ENCODE data around the gene LYPD6B.

- no peak for TF ChIP-seq CTCF (IDR thresholded peaks at IDR 0.05)
- TF ChIP-seq POLR2A (IDR thresholded peaks at IDR 0.05), result no peak
These were observed 3.0 kb downstream of the LYPD6B start for GRCh38 chr2:149041482-149041881.
